HG03097 (cell line): ENCODE measurements around the gene CEACAM18.
"Not testable (repeated sequence)": the region's sequence is repeated elsewhere in the genome, so short reads cannot be mapped to it uniquely, and the experiment has no call there.

ENCODE experiments used
- ATAC-seq: cut with Tn5 transposase; IDR thresholded peaks from one replicate; pipeline ENCODE4 v1.9.1; 2021; ENCODE audit not compliant: unreplicated experiment, low FRiP score

CEACAM18 gene

GRCh38 chr19:51460164-51460992 is 18.0 kb upstream of the CEACAM18 start:
- no peak for ATAC-seq

- ATAC-seq, result no peak
Observed at GRCh38 chr19:51461723-51462161, 16.6 kb upstream of the CEACAM18 start.

GRCh38 chr19:51462276-51462675 is 16.1 kb upstream of the CEACAM18 start:
- no peak for ATAC-seq

GRCh38 chr19:51462681-51463080 is 15.7 kb upstream of the CEACAM18 start:
- ATAC-seq, result no peak

- ATAC-seq, result not testable (repeated sequence)
Observed at GRCh38 chr19:51463976-51464581, 14.3 kb upstream of the CEACAM18 start.

GRCh38 chr19:51466723-51467122 is 11.6 kb upstream of the CEACAM18 start:
- ATAC-seq, result no peak

- no peak for ATAC-seq
Observed at GRCh38 chr19:51467864-51468544, 10.3 kb upstream of the CEACAM18 start.

GRCh38 chr19:51468545-51468920 is 9.8 kb upstream of the CEACAM18 start:
- no peak for ATAC-seq

- no peak for ATAC-seq
Observed at GRCh38 chr19:51469162-51469561, 9.2 kb upstream of the CEACAM18 start.

- ATAC-seq, result no peak
Observed at GRCh38 chr19:51469629-51470028, 8.7 kb upstream of the CEACAM18 start.

- no peak for ATAC-seq
Observed at GRCh38 chr19:51470966-51471365, 7.4 kb upstream of the CEACAM18 start.

- ATAC-seq, result no peak
Observed at GRCh38 chr19:51471527-51471926, 6.8 kb upstream of the CEACAM18 start.

- no peak for ATAC-seq
Observed at GRCh38 chr19:51472607-51473006, 5.7 kb upstream of the CEACAM18 start.

GRCh38 chr19:51473009-51473707 is 5.2 kb upstream of the CEACAM18 start:
- no peak for ATAC-seq

- no peak for ATAC-seq
Observed at GRCh38 chr19:51476164-51476563, 2.2 kb upstream of the CEACAM18 start.

- no peak for ATAC-seq
Observed at GRCh38 chr19:51477344-51477743, 995 bp upstream of the CEACAM18 start.

- no peak for ATAC-seq
Observed at GRCh38 chr19:51479531-51480331, 1.4 kb downstream of the CEACAM18 start.

GRCh38 chr19:51480590-51480989 is 2.3 kb downstream of the CEACAM18 start:
- ATAC-seq, result no peak

GRCh38 chr19:51485960-51486660 is 7.8 kb downstream of the CEACAM18 start:
- no peak for ATAC-seq

- no peak for ATAC-seq
Observed at GRCh38 chr19:51488491-51488890, 10.2 kb downstream of the CEACAM18 start.
